Measurements from ENCODE around the gene DHRSX. TPM values are rescaled to one million over a fixed set of nuclear protein-coding genes. Genes with fewer than 3 reads are reported as not detected.

The DHRSX gene
- total and polyA plus RNA-seq, 9 of the 15 experiments (the other 6 are each of a cell fraction or from before 2014, with no cell fraction given), result 0.59 to 11.0 (median 6.2) TPM

GRCh38 chrX:2401201-2401589 lies 99.6 kb downstream of the DHRSX start:
- Histone ChIP-seq H4K20me1 (replicated peaks; ENCODE audit: control insufficient read depth, insufficient read depth, low read length) (no peaks in the 10 kb centered on the region), H3K27ac (ENCODE audit: extremely low read depth, low read depth, low read length) (no peak overlapping the region), H2AFZ (ENCODE audit: low read depth, low read length) (no peak overlapping the region), H3K36me3 (ENCODE audit: control insufficient read depth, insufficient read depth, low read length) (no peaks in the 10 kb centered on the region), H3K27me3 (ENCODE audit: control insufficient read depth in 2 of 2, insufficient read depth in 2 of 2, low read length in 2 of 2) (no peaks in the 10 kb centered on the region), H3K79me2 (ENCODE audit: control insufficient read depth, insufficient read depth, low read length) (no peaks in the 10 kb centered on the region), H3K4me2 (ENCODE audit: insufficient read depth, low read length) (no peak overlapping the region), H3K9me3 (replicated peaks; ENCODE audit: control insufficient read depth, insufficient read depth, low read depth, low read length) (no peaks in the 10 kb centered on the region), H3K9ac (ENCODE audit: insufficient read depth in 1 of 2, low read depth in 2 of 2, low read length in 2 of 2) (no peak overlapping the region), H3K4me3 (no peak overlapping the region), H3K4me1 (replicated peaks in 1 of 2; ENCODE audit: control insufficient read depth in 2 of 2, insufficient read depth in 2 of 2, low read length in 2 of 2) (no peaks in the 10 kb centered on the region), H3K9me1 (ENCODE audit: control insufficient read depth, insufficient read depth, low read length) (no peaks in the 10 kb centered on the region)
- intact Hi-C loops (cut with micrococcal nuclease), result no loop called here
- ChIA-PET CTCF (ENCODE audit: low intra/inter-chr PET ratio) (no interaction called here), POLR2A (no interaction called here)
- DNase-seq (ENCODE audit: extremely low read depth in 1 of 4, low spot score in 3 of 4), result no peak
- TF ChIP-seq, protein P1, sequence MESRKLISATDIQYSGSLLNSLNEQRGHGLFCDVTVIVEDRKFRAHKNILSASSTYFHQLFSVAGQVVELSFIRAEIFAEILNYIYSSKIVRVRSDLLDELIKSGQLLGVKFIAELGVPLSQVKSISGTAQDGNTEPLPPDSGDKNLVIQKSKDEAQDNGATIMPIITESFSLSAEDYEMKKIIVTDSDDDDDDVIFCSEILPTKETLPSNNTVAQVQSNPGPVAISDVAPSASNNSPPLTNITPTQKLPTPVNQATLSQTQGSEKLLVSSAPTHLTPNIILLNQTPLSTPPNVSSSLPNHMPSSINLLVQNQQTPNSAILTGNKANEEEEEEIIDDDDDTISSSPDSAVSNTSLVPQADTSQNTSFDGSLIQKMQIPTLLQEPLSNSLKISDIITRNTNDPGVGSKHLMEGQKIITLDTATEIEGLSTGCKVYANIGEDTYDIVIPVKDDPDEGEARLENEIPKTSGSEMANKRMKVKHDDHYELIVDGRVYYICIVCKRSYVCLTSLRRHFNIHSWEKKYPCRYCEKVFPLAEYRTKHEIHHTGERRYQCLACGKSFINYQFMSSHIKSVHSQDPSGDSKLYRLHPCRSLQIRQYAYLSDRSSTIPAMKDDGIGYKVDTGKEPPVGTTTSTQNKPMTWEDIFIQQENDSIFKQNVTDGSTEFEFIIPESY (CRISPR knock-in tag; IDR thresholded peaks at IDR 0.05), result no peak
- TF ChIP-seq SMARCC2 (IDR thresholded peaks at IDR 0.05; ENCODE audit: low read depth), result no peak
- no peak for TF ChIP-seq ZEB2 (IDR thresholded peaks at IDR 0.05)
- no peak for TF ChIP-seq KAT7 (CRISPR knock-in tag; IDR thresholded peaks at IDR 0.05; ENCODE audit: borderline replicate concordance)
- ATAC-seq, result no peak
- FAIRE-seq, result no peak
- WGBS (ENCODE audit: insufficient coverage, low coverage, missing lambda C conversion rate), result 64% methylated on average over 9 of the region's 9 CpGs
- BruUV-seq (replicated peaks), result no TSS peak
- in situ Hi-C loops (cut with MboI), result no loop called here
